NCI-H345 treated with DMSO at 0.1 percent for 48 hours (cell line): ENCODE measurements around the gene SUPT5H.
"Not testable (repeated sequence)": the region's sequence is repeated elsewhere in the genome, so short reads cannot be mapped to it uniquely, and the experiment has no call there.

Experiments used
- DNase-seq: peaks from one replicate; lab custom pipeline; 2025; ENCODE audit not compliant: unreplicated experiment; lab: John Stamatoyannopoulos, UW

Gene SUPT5H

DNA sequence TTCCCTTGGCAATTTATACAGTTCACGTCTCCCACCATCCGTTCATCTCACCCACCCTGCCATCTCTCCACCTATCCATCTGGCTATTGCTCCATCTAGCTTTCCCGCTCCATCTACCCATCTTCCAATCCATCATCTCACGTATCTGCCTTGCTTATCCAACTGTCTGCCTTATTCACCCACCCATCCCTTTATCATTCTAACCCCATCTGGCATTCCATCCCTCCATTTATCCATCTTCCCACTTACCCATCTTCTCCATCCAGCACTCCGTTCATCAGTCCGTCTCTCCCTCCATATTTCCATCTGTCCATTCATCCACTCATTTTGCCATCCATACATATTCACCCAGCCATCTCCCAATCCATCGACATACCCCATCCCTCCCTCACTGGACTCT lies 19.6 kb upstream of the SUPT5H start:
- no peak for DNase-seq

DNA sequence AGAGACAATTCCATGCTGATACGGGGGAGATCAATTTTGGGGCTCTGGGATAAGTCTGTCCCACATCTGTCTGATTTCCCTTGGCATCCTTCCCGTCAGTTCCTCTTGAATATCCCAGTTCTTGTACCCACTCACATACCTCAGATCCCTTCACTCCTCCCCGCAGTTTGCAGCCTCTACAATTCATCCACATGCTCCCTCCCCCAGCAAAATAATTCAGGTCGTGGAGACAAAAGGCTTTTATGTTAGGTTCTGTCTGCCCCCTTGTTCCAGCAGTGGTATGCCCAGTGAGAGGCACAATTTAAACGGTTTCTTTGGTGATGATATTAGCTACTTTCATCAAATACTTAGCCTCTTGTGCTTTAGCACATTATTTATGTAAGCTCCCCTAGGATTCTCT lies 19.2 kb upstream of the SUPT5H start:
- no peak for DNase-seq

DNA sequence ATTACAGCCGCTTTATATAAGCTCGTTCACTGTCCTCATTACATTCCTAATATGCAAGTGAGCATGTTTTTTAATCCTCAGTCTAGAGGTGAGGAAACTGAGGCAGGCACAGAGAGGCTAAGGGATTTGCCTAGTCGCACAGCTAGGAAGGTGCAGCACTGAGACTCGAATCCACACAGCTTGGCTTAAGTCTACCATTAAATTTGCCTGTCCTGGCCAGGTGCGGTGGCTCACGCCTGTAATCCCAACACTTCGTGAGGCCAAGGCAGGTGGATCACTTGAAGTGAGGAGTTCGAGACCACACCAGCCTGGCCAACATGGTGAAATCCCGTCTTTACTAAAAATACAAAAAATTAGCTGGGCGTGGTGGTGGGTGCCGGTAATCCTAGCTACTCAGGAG lies 17.7 kb upstream of the SUPT5H start:
- no peak for DNase-seq

DNA sequence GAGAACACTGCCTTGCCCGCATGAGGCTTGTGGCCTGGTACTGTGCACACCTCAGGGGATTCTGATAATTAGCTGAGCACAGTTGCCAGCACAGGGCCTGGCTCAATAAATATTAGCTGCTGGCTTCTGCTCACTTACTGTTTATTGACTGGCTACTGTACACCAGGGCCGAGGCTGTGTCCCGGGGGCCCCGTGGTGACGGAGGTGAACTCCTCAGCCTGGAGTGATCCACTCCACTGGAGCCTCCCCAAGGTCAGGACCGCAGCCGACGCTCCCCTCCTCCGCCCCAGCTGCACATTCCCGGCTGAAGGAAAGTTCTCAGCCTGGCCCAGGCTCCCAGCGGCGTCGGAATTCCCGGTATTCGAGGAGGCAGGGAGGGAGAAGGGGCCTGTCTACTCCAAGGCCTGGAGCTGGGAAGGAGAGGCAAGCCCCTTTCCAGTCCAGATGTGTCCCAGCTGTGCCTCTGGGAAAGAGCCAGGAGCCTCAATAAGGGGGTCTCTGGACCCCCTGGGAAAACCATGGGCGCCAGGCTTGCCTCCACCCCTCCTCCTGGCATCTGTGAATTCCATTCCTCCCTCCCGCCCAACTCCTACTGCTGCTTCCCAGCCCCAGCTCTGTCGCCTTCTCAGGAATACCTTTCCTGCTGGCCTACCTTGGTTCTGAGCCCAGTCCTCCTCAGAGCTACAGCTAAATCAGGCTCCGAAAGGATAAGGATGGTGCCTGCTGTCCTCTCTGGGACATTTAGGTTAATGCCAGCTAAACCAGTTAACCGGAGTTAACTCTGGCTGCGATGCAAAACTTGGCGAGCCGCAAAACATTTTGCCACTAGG lies 16.9 kb upstream of the SUPT5H start:
- DNase-seq: no peak

DNA sequence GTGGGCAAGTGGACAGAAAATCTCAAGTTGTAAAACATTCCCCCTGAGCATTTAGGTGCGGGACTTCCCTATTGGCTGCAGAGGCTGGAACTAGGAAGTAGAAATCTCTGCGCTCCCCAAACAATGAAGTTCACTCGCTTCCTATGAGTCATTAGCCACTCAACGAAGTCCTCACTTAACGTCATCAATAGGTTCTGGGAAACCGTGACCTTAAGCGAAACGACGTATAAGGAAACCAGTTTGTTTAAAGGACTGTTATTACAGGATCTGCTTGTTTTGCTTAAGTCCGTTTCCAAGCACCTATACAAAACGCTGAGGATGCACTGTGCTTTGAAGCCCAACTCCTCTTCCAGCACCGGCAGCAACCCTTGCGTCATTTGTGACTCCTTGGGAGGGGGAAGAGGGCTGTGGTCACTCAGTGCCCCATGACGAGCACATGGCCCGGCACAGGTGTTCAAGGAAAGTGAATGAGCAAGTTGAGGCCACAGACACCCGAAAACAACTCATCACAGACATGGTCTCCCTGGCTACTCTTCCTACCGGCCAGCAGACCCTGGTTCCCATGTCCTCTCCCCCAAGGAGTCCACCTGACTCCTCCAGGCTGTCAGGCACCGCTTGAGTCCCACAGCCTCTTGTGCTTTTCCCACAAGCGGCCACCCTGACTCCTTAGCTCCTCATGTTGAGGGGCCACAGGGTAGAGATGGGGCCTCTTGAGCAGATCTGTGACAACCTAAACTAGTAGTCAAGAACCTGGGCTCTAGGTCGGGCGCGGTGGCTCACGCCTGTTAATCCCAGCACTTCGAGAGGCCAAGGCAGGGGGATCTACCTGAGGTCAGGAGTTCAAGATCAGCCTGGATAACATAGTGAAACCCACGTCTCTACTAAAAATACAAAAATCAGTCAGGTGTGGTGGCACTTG lies 14.4 kb upstream of the SUPT5H start:
- no peak for DNase-seq

DNA sequence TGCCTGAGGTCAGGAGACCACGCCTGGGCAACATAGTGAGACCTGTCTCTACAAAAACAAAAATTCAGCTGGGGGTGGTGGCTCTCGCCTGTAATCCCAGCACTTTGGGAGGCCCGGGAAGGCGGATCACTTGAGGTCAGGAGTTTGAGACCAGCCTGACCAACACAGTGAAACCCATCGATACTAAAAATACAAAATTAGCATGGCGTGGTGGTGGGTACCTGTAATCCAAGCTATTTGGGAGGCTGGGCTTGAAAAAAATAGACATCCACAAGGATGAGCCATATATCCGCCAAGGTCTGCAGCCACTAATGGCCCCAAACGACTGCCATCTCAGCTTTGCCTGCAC lies 12.7 kb upstream of the SUPT5H start:
- DNase-seq: no peak

DNA sequence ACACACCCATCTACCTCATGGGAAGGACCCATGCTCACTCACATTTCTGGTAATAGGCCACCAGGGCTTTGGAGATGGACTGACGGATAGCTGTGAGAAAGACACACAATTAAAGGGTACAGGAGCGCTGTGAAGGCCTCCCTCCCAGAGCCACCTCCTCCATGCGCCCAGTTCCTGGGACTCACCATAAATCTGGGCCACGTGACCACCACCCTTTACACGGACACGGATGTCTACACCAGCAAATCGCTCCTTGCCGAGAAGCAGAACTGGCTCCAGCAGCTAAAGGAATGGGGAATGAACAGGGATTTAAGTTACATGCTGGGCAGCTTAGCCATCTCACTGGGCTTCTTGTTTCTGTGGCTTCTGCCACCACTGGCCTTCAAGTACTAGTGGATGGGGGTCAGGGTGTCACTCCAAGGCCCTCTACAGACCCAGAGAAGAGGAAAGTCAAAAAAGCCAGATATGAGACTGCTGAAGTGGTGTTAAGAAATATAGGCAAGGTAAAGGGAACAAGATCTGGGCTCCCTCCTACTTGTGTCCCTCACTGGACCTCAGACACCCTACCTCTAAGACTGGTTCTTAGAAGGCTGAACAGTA lies 11.8 kb upstream of the SUPT5H start:
- no peak for DNase-seq

DNA sequence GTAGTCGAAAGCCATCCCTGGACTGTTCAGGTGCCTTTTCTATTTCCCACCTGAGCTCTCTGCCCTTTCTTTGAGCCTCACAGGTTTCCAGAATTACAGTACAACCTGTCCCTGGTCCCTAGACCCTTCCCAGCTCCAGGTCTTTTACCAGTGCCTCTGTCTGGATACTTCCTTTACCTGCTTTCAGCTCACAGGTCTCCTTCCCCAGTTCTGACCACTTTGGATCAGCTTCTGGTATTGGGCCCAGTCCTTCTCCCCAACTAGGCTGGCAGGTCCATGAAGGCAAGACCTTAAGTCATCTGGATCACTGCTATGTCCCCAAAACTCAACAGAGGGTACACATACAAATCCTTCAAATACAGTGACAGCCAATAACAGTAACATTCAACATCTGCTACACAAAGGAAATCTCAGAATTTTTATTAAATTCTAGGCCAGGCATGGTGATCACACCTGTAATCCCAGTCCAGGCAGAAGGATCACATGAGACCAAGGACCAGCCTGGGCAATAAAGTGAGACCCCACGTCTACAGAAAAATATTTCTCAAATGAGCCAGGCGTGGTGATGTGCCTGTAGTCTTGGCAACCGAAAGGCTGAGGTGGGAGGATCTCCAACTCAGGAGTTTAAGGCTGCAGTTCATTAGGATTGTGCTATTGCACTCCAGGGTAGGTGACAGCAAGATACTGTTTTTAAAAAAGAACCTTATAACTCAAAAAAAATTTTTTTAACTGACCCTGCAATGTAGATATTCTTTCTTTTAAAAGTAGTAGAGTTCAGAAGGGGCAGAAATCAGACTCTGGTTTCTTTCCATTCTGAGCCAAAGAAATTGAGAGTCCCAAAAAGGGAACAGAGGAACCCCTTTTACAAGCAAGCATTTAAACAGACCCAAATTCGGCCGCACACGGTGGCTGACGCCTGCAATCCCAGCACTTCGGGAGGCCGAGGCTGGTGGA lies 11.0 kb upstream of the SUPT5H start:
- no peak for DNase-seq

DNA sequence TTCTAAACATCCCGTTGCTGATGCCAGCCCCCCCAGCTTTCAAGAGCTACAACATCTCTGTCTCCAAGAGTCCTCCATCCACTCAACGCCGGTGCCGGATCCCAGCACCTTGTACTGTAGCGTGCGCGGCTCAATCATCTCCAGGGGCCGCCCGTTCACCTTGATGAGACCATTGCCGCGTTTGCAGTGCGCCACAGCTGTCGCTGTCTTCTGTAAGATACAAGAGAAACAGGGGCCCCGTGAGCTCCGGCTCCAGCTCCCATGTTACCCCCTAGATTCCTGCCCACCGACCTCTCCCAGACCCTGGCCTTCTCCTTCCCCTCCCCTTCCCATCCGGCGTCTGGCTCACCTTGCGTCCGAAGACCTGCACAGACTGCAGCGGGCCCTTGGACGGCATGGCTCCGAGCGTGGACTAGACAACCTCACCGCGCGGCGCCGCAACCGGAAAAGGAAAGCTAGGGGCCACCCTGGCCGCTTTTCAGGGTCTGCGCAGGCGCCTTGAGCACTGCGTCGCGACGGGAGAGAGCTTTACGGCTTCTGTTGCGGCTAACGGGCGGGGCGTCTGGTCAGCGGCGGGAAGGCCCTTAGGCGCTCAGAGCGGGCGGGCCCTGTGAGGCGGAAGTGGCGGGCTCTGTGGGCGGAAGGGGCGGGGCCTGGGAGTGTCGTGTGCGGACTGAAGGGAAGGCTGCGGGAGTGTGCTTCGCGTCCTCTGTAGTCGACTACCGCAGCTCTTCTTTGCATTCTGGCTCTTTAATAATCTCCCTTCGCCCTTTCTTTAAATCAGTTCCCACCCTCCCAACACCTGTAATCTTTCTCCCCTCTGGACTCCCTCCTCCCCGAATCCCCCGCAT lies 9.7 kb upstream of the SUPT5H start, which contains the start of gene RPS16:
Gene RPS16 (minus strand): TSS at position 451 of the 851 bp plus-strand sequence. CDS start 54 bp downstream, at position 397.
- peak; percentile 100 for DNase-seq

DNA sequence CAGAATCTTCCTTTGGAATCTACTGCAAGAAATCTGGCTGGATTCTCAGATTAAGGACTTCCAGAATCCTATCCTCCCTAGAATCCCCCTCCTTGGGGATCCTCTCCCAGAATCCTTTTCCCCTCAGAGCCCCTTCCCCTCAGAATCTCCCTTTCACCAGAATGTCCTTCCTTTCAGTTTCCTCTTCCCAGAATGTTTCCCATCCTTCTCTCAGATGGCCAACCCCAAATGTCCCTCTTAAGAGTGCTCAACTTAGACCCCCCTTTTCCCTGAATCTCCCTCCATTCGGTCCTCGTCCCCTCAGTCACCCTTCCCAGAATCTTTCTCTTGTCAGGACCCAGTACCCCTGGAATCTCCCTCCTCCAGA lies 9.0 kb upstream of the SUPT5H start:
- no peak for DNase-seq

DNA sequence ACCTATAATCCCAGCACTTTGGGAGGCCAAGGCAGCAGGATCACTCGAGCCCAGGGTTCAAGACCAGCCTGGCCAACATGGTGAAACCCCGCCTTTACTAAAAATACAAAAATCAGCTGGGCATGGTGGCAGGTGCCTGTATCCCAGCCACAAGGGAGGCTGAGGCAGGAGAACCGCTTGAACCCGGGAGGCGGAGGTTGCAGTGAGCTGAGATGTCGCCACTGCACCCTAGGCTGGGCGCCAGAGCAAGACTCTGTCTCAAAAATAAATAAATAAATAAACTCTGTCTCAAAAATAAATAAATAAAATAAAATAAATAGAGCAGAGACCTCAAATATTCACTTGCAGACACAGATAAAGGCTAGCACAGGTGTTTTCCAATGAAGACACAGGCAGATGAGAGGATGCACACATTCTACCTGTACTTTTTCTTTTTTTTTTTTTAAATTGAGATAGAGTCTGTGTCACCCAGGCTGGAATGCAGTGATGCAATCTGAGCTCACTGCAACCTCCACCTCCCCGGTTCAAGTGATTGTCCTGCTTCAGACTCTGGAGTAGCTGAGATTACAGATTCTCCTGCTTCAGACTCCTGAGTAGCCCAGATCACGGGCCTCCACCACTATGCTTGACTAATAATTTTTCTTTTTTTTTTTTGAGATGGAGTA lies 7.0 kb upstream of the SUPT5H start:
- DNase-seq: no peak

DNA sequence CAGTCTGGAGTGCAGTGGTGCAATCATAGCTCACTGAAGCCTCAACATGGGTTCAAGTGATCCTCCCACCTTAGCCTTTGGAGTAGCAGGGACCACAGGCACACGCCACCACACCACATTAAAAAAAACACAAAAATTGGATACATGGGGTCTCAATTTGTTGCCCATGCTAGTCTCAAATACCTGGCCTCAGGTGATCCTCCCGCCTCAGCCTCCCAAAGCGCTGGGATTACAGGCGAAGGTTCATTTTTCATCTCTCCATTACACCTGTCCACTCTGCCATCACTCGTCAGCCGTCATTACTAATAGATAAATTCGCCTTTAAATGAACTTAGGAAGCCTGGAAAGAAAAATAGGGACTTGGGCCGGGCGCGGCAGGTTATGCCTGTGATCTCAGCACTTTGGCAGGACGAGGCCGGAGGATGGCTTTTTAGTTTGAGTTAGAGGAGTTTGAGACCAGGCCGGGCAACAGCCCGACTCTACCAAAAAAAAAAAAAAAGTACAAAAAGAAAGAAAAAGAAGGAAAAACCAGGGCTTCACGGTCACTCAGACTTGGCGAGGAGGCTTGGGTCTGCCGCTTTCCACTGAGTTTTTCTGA lies 685 bp upstream of the SUPT5H start:
- DNase-seq: peak; percentile 26

DNA sequence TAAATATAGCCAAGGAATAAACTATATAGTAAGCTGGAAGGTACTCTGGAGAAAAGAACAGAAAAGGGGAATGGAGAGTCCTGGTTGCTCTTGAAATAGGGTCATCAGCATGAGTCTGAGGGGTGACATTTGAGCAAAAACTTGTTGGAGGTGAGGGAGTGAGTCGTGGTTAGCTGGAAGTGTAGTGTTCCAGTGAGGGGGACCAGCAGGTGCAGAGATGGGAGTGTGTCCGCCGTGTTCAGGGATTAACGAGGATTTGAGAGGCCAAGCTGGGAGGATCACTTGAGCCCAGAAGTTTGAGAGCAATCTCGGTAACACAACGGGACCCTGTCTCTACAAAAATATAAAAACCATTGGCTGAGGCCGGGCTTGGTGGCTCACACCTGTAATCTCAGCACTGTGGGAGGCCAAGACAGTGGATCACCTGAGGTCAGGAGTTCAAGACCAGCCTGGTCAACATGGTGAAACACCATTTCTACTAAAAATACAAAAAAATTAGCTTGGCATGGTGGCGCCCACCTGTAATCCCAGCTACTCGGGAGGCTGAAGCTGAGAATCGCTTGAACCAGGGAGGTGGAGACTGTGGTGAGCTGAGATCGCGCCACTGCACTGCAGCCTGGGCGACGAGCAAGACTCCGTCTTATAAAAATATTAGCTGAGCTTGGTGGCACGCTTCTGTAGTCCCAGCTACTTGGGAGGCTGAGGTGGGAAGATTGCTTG lies 1.1 kb downstream of the SUPT5H start:
- DNase-seq: no peak

DNA sequence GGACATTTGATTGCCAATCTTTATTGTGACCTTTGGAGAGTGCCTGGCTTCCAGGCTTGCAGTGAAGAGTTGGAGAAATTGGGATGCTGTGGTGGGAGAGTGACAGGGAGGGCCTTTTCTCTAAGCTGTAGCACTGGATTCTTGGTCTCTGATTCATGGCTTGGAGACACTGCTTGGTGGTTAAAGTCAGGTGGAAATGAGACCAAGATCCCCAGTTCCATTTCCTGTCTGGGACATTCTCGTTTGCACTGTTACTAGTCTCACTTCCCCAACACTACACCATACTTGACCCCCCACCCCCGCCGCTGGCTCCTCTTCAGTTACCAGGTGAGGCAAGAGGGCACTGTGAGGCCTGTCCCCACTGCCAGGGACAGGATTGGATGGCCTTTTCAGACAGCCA lies 2.9 kb downstream of the SUPT5H start:
- DNase-seq: no peak

DNA sequence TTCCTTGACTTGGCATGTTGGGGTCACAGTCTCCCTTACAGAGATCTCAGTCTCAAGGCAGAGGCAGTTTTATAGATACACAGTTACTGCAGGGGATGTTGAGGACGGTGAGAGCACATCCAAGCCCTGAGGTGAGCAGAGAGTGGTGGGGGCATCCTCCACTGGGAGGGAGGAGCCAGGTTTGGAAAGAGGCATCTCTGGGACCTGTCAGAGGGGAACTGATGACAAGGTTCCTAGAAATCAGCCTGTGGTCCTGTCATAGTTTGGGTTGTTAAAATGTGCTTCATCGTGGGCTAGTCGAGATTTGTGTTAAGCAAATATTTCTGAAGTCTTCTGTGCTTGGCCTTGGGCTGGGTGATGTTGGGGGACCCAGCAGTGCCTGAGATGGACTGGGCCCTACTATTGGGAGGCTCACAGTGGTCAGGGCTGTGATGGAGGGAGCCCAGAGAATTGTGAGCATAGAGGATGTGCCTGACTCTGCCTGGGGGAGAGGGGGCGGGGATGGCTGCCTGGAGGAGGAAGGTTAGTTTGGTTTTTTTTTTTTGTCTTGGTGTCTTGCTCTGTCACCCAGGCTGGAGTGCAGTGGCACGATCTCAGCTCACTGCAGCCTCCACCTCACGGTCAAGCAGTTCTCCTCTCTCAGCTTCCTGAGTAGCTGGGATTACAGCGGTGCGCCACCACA lies 3.9 kb downstream of the SUPT5H start:
- DNase-seq: no peak

DNA sequence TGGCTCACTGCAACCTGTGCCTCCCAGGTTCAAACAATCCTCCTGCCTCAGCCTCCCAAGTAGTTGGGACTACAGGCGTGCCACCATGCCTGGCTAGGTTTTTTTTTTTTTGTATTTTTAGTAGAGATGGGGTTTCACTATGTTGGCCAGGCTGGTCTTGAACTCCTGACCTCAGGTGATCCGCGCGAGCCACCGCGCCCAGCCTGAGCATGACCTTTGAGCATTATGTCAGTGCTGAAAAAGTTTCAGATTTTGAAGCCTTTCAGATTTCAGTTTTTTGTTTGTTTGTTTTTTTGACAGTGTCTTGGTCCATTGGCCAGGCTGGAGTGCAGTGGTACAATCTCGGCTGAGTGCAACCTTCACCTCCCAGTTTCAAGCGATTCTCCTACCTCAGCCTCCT lies 5.9 kb downstream of the SUPT5H start:
- DNase-seq: not testable (repeated sequence)

DNA sequence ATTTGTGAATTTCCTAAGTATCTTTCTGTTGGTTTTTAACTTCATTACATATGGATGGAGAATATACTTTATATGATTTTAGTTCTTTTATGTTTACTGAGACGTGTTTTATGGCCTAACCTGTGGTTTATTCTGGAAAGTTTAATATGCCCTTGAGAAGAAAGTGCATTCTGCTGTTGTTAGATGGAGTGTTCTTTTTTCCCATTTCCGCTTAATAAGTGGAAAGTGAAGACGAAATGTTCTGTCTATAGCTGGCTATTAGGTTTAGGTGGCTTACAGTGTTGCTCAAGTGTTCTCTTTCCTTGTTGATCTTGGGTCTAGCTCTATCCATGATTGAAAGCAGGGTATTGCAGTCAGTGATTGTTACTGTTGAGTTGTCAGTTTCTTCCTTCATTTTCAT lies 18.0 kb downstream of the SUPT5H start:
- no peak for DNase-seq
